ENCODE results near the gene LMF1.
A peak's percentile ranks its signal among the peaks of the same experiment; 100 is the strongest.

LMF1 gene

GRCh38 chr16:1002399-1003166 is 31.8 kb upstream of the LMF1 start:
- DNase-seq: peak; percentile 71

GRCh38 chr16:1001096-1001495 is 30.3 kb upstream of the LMF1 start:
- DNase-seq: no peak

DNA sequence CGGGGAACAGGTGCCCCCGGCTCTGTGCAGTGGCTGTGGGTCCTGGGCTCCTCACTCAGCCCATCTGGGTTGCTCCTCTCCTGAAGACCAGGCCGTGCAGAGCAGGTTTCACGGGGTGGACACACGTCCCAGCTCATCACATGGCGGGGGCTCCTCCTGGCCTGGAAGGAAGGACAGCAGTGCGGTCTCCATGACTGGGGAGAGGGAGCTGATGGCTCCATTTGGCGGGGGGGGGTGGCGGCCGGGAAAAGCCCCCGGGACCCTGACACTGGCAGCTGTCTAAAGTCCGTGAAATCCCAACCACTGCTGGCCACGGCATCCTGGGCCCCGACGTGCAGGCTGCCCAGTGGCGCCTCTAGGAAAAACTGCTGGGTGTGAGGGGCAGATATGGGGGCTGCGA is 29.8 kb upstream of the LMF1 start:
- DNase-seq: no peak

DNA sequence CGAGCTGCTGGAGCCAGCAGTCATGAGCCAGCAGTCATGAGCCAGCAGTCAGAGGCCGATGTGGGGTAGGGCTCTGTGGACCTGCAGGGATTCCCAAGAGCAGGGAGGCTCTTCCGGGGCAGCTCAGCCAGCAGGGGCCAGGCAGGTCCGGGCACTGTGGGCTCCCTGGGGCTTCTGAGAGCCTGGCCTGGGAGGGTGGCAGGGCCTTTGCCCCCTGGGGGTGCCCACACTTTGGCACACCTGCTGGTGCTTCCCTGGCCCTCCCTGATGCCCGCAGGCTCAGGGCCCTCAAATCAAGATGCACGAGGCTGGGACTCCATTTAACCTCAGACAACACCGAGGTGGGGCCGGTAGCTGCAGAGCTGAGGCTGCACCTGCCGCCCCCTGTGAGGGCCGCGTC is 28.9 kb upstream of the LMF1 start:
- no peak for DNase-seq

DNA sequence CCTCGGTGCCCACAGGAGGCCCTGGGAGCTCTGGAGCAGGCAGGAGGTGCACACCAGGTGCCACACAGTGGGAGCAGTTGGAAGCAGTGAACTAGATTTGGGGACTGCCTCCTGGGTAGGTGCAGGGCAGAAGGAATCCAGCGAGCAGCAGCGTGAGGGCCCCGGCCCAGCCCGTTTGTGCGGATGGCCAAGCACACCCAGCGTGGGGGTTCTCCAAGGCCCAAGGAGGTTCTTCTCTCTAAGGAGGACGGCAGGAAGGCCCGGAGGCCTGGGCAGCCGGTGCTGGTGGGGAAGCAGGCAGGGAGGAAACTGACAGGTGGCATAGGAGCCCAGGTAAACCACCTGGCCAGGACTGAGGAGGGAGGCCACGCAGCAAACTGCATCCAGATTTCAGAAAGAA is 27.8 kb upstream of the LMF1 start:
- DNase-seq: no peak

DNA sequence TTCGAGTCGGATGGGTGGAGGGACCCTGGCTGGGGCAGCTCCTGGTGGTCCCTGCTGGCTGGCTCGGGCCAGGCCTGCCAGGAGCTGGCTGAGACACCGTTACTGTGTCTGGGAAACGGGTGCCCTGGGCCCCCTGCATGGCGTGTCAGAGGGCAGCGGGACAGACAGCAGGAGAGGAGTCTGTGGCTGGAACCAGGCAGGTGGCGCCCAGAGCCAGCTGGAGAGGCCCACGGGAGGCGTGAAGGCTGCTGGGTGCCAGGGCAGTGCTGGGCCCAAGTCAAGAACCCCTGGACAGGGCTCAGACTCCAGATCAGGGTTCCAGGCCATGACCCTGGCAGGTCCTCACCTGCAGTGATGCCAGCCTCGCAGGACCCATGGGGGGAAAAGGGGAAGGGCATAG is 27.4 kb upstream of the LMF1 start:
- no peak for DNase-seq

DNA sequence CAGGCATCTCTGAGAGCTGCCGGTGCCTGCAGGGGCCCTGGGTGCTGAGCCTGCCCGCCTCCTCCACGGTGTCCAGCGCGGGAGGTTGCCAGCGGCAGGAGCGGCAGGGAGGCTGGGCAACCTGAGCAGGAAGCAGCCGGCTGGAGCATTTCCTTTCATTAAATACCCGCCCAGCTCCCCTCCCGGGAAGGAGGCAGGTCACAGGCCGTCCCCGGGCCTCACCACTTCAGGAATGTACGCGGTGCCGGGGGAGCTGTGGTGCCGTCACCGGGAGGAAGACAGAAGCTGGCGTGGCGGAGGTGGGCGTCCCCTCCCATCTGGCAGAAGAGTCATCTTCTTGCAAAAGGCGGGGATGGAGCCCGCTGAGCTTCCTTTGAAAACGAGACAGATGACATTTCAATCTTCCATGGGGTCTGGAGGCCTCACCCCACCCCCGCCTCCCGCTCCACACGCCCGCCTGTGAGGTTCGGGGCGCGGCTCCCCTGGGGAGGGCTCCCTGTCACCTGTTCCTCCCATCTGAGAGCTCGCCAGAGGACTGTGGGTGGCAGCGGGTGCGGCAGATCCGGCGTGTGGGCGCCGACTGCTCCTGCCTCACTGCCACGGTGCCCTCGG is 26.8 kb upstream of the LMF1 start:
- peak; percentile 38 for DNase-seq

- no peak for DNase-seq
Measured at GRCh38 chr16:996681-997080, 25.9 kb upstream of the LMF1 start.

DNA sequence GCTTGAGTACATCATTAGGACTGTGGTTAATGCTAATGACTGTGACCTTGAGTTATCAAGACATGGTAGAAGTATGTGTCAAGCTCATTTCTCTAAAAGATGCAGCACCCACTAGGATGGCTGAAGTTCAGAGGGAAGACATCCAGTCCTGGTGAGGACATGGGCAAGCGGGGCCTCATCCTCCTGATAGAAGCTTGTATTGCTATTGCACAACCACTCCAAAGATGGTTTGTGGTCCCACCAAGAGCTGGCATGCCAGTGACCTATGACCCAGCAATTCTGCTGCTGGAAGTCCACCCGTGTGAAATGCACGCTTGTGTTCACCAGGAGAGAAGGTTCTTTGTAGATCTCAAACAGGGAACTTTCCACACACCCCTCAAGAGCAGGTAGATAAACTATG is 25.0 kb upstream of the LMF1 start:
- DNase-seq: no peak

GRCh38 chr16:995087-995486 is 24.3 kb upstream of the LMF1 start:
- peak; percentile 34 for DNase-seq

DNA sequence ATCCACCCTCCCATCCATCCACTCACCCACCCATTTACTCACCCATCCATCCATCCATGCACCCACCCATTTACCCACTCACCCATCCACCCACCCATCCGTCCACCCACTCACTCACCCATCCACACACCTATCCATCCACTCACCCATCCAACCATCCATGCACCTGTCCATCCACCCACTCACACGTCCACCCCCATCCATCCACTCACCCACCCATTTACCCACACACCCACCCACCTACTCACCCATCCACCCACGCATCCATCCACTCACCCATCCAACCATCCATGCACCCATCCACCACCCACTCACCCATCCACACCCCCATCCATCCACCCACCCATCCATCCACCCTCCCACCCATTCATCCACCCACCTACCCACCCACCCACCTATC is 22.9 kb upstream of the LMF1 start:
- no peak for DNase-seq

DNA sequence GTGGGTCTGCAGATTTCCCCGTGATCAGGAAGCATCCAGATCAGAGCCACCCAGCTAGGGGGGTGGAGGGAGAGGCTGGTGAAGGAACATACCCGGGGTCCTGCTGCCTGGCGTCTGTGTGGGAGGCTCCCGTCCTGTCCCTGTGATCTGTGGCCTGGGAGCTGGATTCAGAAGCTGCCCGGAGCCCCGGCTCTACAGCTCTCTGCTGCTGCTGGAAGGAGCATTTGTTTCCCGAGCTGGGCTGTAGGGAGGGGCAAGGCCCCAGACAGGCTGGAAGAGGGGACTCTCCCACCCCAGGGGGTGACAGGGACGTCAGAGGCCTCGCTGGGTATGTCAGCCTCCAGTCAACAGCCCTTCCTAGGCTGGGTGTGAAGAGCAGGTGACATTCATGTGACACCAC is 21.0 kb upstream of the LMF1 start:
- no peak for DNase-seq

DNA sequence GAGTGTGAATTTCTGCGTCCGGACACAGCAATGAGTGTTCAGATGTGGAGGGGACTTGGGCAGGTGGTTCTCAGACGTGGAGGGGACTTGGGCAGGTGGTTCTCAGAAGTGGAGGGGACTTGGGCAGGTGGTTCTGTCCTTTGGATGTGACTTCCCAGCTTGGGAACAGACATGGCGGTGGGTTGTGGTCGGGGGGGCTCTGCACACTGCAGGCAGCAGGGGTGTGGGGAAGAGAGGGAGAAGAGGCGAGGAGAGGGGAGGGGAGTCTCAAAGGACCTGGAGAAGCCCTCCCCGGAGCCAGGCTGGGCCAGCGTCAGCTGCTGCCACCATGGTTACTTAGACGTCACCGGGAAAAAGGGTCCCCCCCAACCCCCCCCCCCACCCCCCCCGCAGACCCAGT is 20.6 kb upstream of the LMF1 start:
- DNase-seq: no peak

- DNase-seq: no peak
Measured at GRCh38 chr16:990516-991291, 19.9 kb upstream of the LMF1 start.

- DNase-seq: no peak
Measured at GRCh38 chr16:989354-989814, 18.6 kb upstream of the LMF1 start.

DNA sequence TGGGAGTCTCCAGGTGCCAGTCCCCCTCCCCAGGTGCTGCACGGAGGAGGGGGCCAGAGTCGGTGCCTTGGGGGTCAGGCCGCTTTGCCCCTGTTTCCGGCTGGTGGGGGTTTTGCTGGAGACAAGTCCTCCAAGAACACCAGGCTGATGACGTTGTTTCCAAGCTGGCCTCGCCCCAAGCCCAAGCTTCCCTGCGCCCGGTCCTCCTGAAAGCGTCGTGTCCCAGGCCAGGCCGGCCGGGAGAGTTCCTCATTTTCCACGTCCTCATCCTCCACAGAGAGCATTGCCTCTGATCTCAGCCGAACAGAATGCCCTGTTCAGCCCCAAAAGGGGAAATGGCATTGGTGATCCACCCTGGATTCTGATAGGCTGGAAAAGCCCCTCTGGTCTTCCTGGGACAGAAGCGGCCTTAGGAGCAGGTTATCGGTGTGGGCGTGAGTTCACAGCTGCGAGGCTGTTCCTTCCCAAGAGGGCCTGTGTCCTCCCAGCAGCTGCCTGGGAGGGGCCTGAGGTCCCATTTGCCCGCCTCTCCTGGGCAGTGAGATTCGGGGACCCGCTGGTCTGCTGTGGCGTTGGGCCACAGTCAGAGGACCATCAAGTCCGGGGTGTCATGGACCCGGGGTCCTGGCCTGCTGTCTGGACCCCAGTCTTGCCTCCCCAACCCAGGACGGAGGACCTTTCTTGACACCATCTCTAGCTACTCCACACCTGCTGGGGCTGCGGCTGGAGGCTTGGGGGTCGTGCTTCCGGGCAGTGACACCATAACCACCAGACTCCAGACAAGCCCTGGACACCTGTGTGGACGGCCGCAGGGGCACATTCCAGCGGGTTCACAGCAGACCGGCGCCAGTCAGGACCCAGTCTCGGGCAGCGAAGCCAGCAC is 17.9 kb upstream of the LMF1 start:
- no peak for DNase-seq

DNA sequence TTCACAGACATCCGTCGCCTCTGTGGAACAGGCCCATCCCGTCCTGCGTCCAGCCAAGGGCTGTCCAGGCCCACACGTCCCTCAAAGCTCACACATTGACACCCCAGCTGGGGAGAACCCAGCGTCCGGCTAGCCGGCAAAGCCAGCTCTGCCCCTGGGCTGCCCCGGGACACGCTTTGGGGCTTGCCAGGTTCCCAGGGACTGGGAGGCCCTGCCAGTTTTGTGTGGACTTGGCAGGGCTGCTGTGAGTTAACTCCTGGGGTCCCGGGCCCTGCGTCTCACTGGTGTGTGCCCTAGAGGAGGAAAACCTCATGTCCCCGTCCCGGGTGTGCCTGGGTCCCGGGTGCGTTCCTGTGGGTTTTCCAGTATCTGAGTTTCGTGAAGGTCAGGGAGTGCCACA is 17.1 kb upstream of the LMF1 start:
- no peak for DNase-seq

DNA sequence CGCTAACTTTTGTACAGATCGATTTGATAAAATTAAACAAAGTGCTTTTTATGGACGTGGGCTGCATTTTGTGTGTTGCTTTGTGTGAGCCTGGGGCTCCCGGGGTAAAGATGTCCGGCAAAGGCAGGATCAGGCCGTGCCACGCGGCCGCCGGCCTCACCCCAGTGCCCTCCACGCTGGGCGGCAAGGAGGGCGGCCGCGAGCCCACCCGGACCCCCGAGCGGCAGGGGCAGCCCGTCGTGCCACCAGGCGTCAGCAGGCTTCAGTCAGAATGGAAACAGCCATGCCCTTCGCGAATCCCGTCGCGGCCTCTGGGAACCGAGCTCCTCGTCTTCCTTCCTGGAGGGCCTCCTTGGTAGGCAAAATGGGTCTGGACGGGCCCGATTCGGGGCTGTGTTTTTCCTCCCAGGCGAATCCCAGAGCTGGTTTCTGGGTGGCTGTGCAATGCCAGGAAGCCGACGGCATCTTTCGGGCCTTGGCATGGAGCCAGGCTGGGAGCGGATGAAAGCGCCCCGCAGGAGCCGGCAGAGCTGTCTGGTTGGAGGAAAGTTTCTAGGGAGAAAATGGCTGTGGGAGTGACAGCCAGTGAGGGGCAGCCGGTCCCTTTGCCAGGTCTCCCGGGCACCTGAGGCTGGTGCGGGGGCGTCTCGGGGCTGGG is 16.3 kb upstream of the LMF1 start:
- DNase-seq: no peak

DNA sequence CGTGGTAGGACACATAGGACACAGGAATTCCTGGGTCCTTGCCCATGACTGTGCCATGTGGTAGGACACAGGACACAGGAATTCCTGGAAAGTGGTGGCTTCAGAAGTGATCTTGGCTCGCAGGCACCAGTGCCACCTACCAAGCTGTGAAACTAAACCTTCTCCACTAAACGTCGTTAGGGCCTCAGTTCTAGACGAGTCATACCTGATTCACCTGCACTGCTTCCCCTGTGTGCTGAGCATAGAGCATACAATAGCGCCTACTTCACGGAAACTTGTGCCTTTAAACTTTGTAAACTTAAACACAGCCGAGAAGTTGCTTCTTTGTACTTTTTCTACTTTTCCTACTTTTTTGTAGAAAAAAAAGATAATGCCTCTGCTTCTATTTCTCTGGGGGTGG is 15.6 kb upstream of the LMF1 start:
- no peak for DNase-seq

GRCh38 chr16:985646-986400 is 15.0 kb upstream of the LMF1 start:
- no peak for DNase-seq

GRCh38 chr16:984736-985636 is 14.2 kb upstream of the LMF1 start:
- DNase-seq: no peak

Data from fibroblast of skin of right biceps (primary cell).